HepG2 (cell line): ENCODE data around the gene PSMG4. TPM values are rescaled to one million over a fixed set of nuclear protein-coding genes. Genes with fewer than 3 reads are reported as not detected.

ENCODE experiments used
- AHR ChIP-seq: IDR thresholded peaks from 2 replicates; pipeline ENCODE4 v1.6.1; 2018; ENCODE audit warnings: missing genetic modification reagents, missing compliant biosample characterization
- ARNT2 ChIP-seq: sonication (generic); formaldehyde crosslinking; IDR thresholded peaks from 2 replicates; pipeline ENCODE4 v1.8.0; 2022; ENCODE audit warnings: mild to moderate bottlenecking, low read depth, missing genetic modification reagents, moderate library complexity
- HMG20A ChIP-seq: IDR thresholded peaks from 2 replicates; pipeline ENCODE4 v1.6.1; 2016; ENCODE audit warnings: borderline replicate concordance
- KMT2A ChIP-seq: sonication (generic); formaldehyde crosslinking; IDR thresholded peaks from 2 replicates; pipeline ENCODE4 v1.4.0; 2020; ENCODE audit warnings: missing genetic modification reagents
- PATZ1 ChIP-seq: sonication (generic); formaldehyde crosslinking; IDR thresholded peaks from 2 replicates; pipeline ENCODE4 v1.4.0; 2020; ENCODE audit warnings: missing genetic modification reagents
- RFXANK ChIP-seq: IDR thresholded peaks from 2 replicates; pipeline ENCODE4 v1.6.1; 2016
- RXRB ChIP-seq: IDR thresholded peaks from 2 replicates; pipeline ENCODE4 v1.6.1; 2016; ENCODE audit warnings: borderline replicate concordance, missing genetic modification reagents, missing compliant biosample characterization
- TBX2 ChIP-seq: sonication (generic); formaldehyde crosslinking; IDR thresholded peaks from 2 replicates; pipeline ENCODE4 v1.5.0; 2020; ENCODE audit warnings: missing genetic modification reagents, mild to moderate bottlenecking, borderline replicate concordance
- TRIM24 ChIP-seq: sonication (generic); formaldehyde crosslinking; IDR thresholded peaks from 2 replicates; pipeline ENCODE4 v1.8.0; 2022; ENCODE audit warnings: mild to moderate bottlenecking, missing genetic modification reagents
- ZBTB21 ChIP-seq: sonication (generic); formaldehyde crosslinking; IDR thresholded peaks from 2 replicates; pipeline ENCODE4 v1.4.0; 2020; ENCODE audit warnings: missing genetic modification reagents
- ZNF329 ChIP-seq: sonication (generic); formaldehyde crosslinking; IDR thresholded peaks from 2 replicates; pipeline ENCODE4 v1.9.0; 2021; ENCODE audit warnings: low read depth, mild to moderate bottlenecking, missing genetic modification reagents
- ZNF543 ChIP-seq: sonication (generic); formaldehyde crosslinking; IDR thresholded peaks from 2 replicates; pipeline ENCODE4 v1.4.0; 2020; ENCODE audit warnings: mild to moderate bottlenecking, missing genetic modification reagents
- ZNF572 ChIP-seq: sonication (generic); formaldehyde crosslinking; IDR thresholded peaks from 2 replicates; pipeline ENCODE4 v1.5.1; 2020; ENCODE audit warnings: mild to moderate bottlenecking, missing genetic modification reagents
- ZNF614 ChIP-seq: IDR thresholded peaks from 2 replicates; pipeline ENCODE4 v1.6.1; 2018; ENCODE audit warnings: missing biosample characterization, missing genetic modification reagents, inconsistent platforms, borderline replicate concordance
- ZNF672 ChIP-seq: sonication (generic); formaldehyde crosslinking; IDR thresholded peaks from 2 replicates; pipeline ENCODE4 v1.8.1; 2022; ENCODE audit warnings: missing genetic modification reagents
- polyA plus RNA-seq, 8 experiments: library from polyadenylated mRNA; depleted of rRNA in 3 of 8; stranded (reverse) in 7 of 8; unstranded in 1 of 8; fragments of >200 nt; fragmentation: Illumina TruSeq in 4 of 8; extraction: Trizol in 4 of 8; gene quantifications; 2 replicates each; pipeline versions ENCODE4 v1.2.1 to v1.2.3, GENCODE V29; 2011 to 2016; ENCODE audit warnings: low read depth in 4 of 8, missing spikeins in 1 of 8, mixed read lengths in 1 of 8; ENCODE audit not compliant: insufficient read depth in 1 of 8
- total RNA-seq, 5 experiments: library from RNA; depleted of rRNA; stranded (reverse); fragments of >200 nt; fragmentation: Illumina TruSeq; extraction: Trizol; gene quantifications; 2 replicates each; pipeline ENCODE4 v1.2.3, GENCODE V29; 2016; ENCODE audit warnings: low read depth in 1 of 5
- TF ChIP-seq, protein P1 (sequence below): sonication (generic); formaldehyde crosslinking; IDR thresholded peaks from 2 replicates; pipeline ENCODE4 v1.4.0; 2020; ENCODE audit warnings: missing genetic modification reagents
- TF ChIP-seq, protein P2 (sequence below): sonication (generic); formaldehyde crosslinking; IDR thresholded peaks from 2 replicates; pipeline ENCODE4 v1.5.0; 2020; ENCODE audit warnings: mild to moderate bottlenecking, missing genetic modification reagents

Gene PSMG4
- total and polyA plus RNA-seq, 2 of the 13 experiments (the other 11 are each of a cell fraction or from before 2014, with no cell fraction given) = 28.5 to 32.8 TPM

DNA sequence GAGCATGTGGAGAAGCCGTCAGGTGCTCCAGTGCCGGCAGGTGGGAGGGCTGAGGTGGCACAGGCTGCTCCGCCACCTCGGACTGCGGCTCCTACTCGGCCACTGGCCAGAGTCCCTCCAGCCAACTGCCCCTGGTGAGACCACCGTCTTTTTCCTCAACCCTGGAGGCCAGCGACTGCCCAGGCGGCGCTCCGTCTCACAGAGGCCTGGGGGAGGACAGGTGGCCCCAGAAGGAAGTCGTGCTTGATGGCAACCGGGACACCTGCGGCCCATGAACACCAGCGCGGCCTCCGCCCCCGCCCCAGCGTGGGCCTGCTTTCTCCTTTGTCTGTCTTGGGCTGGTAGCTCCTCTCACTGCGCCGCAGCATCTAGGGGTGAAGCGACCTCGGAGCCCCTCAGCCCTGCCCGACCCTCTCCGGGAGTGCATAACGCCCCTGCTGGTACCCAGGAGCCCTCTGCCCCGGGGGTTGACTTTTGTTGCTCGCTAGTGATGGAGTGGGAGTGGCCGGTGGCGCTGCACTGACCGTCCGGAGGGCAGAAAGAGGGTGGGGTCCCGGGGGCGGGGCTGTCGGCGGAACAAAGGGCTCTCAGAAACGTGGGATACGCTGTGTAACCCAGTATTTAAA is 30.6 kb upstream of the PSMG4 start (continued):
- TF ChIP-seq, protein P1, sequence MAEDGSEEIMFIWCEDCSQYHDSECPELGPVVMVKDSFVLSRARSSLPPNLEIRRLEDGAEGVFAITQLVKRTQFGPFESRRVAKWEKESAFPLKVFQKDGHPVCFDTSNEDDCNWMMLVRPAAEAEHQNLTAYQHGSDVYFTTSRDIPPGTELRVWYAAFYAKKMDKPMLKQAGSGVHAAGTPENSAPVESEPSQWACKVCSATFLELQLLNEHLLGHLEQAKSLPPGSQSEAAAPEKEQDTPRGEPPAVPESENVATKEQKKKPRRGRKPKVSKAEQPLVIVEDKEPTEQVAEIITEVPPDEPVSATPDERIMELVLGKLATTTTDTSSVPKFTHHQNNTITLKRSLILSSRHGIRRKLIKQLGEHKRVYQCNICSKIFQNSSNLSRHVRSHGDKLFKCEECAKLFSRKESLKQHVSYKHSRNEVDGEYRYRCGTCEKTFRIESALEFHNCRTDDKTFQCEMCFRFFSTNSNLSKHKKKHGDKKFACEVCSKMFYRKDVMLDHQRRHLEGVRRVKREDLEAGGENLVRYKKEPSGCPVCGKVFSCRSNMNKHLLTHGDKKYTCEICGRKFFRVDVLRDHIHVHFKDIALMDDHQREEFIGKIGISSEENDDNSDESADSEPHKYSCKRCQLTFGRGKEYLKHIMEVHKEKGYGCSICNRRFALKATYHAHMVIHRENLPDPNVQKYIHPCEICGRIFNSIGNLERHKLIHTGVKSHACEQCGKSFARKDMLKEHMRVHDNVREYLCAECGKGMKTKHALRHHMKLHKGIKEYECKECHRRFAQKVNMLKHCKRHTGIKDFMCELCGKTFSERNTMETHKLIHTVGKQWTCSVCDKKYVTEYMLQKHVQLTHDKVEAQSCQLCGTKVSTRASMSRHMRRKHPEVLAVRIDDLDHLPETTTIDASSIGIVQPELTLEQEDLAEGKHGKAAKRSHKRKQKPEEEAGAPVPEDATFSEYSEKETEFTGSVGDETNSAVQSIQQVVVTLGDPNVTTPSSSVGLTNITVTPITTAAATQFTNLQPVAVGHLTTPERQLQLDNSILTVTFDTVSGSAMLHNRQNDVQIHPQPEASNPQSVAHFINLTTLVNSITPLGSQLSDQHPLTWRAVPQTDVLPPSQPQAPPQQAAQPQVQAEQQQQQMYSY (CRISPR knock-in tag) = no peak
- no peak for TF ChIP-seq TRIM24 (CRISPR knock-in tag)
- TF ChIP-seq ARNT2 (CRISPR knock-in tag) = no peak
- TF ChIP-seq ZNF672 = no peak
- no peak for TF ChIP-seq RXRB (CRISPR knock-in tag)
- 0 out of 2 replicates have a peak, but pooled peaks have one; percentile 29 for TF ChIP-seq TBX2 (CRISPR knock-in tag)
- TF ChIP-seq ZNF329 (CRISPR knock-in tag) = no peak
- no peak for TF ChIP-seq ZNF614 (CRISPR knock-in tag)
- no peak for TF ChIP-seq HMG20A (CRISPR knock-in tag)
- no peak for TF ChIP-seq RFXANK (CRISPR knock-in tag)
- peak; percentile 3; the same call in 1 of the 2 replicates for TF ChIP-seq KMT2A (CRISPR knock-in tag)
- TF ChIP-seq ZNF572 = no peak
- TF ChIP-seq, protein P2, sequence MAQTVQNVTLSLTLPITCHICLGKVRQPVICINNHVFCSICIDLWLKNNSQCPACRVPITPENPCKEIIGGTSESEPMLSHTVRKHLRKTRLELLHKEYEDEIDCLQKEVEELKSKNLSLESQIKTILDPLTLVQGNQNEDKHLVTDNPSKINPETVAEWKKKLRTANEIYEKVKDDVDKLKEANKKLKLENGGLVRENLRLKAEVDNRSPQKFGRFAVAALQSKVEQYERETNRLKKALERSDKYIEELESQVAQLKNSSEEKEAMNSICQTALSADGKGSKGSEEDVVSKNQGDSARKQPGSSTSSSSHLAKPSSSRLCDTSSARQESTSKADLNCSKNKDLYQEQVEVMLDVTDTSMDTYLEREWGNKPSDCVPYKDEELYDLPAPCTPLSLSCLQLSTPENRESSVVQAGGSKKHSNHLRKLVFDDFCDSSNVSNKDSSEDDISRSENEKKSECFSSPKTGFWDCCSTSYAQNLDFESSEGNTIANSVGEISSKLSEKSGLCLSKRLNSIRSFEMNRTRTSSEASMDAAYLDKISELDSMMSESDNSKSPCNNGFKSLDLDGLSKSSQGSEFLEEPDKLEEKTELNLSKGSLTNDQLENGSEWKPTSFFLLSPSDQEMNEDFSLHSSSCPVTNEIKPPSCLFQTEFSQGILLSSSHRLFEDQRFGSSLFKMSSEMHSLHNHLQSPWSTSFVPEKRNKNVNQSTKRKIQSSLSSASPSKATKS = no peak
- 0 out of 2 replicates have a peak, but pooled peaks have one; percentile 19 for TF ChIP-seq ZNF543 (CRISPR knock-in tag)
- TF ChIP-seq PATZ1 (CRISPR knock-in tag) = no peak
- TF ChIP-seq ZBTB21 (CRISPR knock-in tag) = no peak
- peak; percentile 14; the same call in 1 of the 2 replicates for TF ChIP-seq AHR (CRISPR knock-in tag)
